Loucy (cell line): Measurements from ENCODE around the gene PTGER1.

Experiments used
- EZH2phosphoT487 ChIP-seq: fragments of 200-600 bp; IDR thresholded peaks from 2 replicates; pipeline ENCODE4 v1.6.1; 2018; ENCODE audit warnings: antibody characterized with exemption, mild to moderate bottlenecking, moderate library complexity, borderline replicate concordance
- TF ChIP-seq, protein P1 (sequence below): fragments of 200-600 bp; sonication (generic); conservative IDR thresholded peaks from 2 replicates; pipeline ENCODE4 v1.5.1; 2014; ENCODE audit warnings: mild to moderate bottlenecking, antibody characterized with exemption, low read length

GRCh38 chr19:14479309-14479974, 4.3 kb upstream of the PTGER1 start:
- TF ChIP-seq, protein P1, sequence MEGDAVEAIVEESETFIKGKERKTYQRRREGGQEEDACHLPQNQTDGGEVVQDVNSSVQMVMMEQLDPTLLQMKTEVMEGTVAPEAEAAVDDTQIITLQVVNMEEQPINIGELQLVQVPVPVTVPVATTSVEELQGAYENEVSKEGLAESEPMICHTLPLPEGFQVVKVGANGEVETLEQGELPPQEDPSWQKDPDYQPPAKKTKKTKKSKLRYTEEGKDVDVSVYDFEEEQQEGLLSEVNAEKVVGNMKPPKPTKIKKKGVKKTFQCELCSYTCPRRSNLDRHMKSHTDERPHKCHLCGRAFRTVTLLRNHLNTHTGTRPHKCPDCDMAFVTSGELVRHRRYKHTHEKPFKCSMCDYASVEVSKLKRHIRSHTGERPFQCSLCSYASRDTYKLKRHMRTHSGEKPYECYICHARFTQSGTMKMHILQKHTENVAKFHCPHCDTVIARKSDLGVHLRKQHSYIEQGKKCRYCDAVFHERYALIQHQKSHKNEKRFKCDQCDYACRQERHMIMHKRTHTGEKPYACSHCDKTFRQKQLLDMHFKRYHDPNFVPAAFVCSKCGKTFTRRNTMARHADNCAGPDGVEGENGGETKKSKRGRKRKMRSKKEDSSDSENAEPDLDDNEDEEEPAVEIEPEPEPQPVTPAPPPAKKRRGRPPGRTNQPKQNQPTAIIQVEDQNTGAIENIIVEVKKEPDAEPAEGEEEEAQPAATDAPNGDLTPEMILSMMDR = no peak
- no peak for TF ChIP-seq EZH2phosphoT487
